Tibial nerve (tissue), 4 donors: ENCODE measurements around the gene RB1. TPM values are rescaled to one million over a fixed set of nuclear protein-coding genes. Genes with fewer than 3 reads are reported as not detected.

Experiments
- DNase-seq, 2 donors: peaks; one replicate each; pipeline ENCODE4 v3.0.0-alpha.2; 2019; ENCODE audit warnings: low spot score in 2 of 2
- H3K27ac ChIP-seq, 4 donors: fragments of 200-600 bp; sonication (generic) in 3 of 4; one replicate each; pipeline ENCODE4 v1.5.1; 2017 to 2019; ENCODE audit warnings: mild to moderate bottlenecking in 1 of 4
- H3K27me3 ChIP-seq, 2 donors: fragments of 200-600 bp; sonication (generic) in 1 of 2; one replicate each; pipeline versions ENCODE4 v1.5.1 to v1.6.0; 2017 to 2019
- H3K36me3 ChIP-seq, 3 donors: fragments of 200-600 bp; sonication (generic); one replicate each; pipeline ENCODE4 v1.5.1; 2018 to 2019
- H3K4me1 ChIP-seq, 4 donors: fragments of 200-600 bp; sonication (generic) in 3 of 4; one replicate each; pipeline ENCODE4 v1.5.1; 2017 to 2019
- H3K4me3 ChIP-seq, 4 donors: fragments of 200-600 bp; sonication (generic) in 3 of 4; one replicate each; pipeline ENCODE4 v1.5.1; 2017 to 2019; ENCODE audit warnings: mild to moderate bottlenecking in 1 of 4, moderate library complexity in 1 of 4
- H3K9me3 ChIP-seq, 4 donors: fragments of 200-600 bp; sonication (generic) in 3 of 4; one replicate each; pipeline ENCODE4 v1.5.1; 2017 to 2019
- CTCF ChIP-seq, 5 experiments: fragments of 200-600 bp in 3 of 5; fragments of 450-650 bp in 2 of 5; sonication (generic) in 3 of 5; IDR thresholded peaks; one replicate each; pipeline ENCODE4 v1.5.1; 2016 to 2019; ENCODE audit warnings: antibody characterized with exemption in 5 of 5, mild to moderate bottlenecking in 3 of 5, moderate library complexity in 2 of 5
- EP300 ChIP-seq, 2 donors: sonication (generic); formaldehyde crosslinking; IDR thresholded peaks; one replicate each; pipeline ENCODE4 v1.6.1; 2017; ENCODE audit warnings: antibody characterized with exemption in 2 of 2, mild to moderate bottlenecking in 1 of 2
- POLR2A ChIP-seq, 2 donors: fragments of 450-650 bp; IDR thresholded peaks; one replicate each; pipeline ENCODE4 v1.6.1; 2017; ENCODE audit warnings: antibody characterized with exemption in 2 of 2, mild to moderate bottlenecking in 2 of 2, moderate library complexity in 2 of 2
- WGBS, 2 donors: methylation state at CpG; one replicate each; pipeline ENCODE4 v1.1.5; 2018; 5-methylcytosine and 5-hydroxymethylcytosine counted together
- total RNA-seq, 4 donors: library from RNA; depleted of rRNA; stranded (reverse); fragments of >200 nt; gene quantifications; one replicate each; pipeline ENCODE4 v1.1.0, GENCODE V29; 2016

Gene RB1
- total RNA-seq, 4 donors from 2014 or later: 31.0 to 59.7 (median 45.1) TPM

GRCh38 chr13:48493851-48494250 lies 190.3 kb downstream of the RB1 start:
- Histone ChIP-seq H3K27me3 (no peaks in the 10 kb centered on the region), H3K36me3 (peaks cover 0 to 18% (median 0%) of the 10 kb centered on the region in 3 donors), H3K9me3 (no peaks in the 10 kb centered on the region), H3K4me3 (no peak overlapping the region), H3K4me1 (peaks cover 0 to 36% (median 10%) of the 10 kb centered on the region in 4 donors), H3K27ac (peak overlapping the region; percentile 2 to 80 (median 34))
- WGBS, 2 donors: 34 to 52% methylated on average over 2 of the region's 2 CpGs
- peak in 1 of 2 donors; percentile 18 for TF ChIP-seq EP300 (IDR thresholded peaks at IDR 0.05)
- no peak for TF ChIP-seq CTCF (IDR thresholded peaks at IDR 0.05)
- no peak for TF ChIP-seq POLR2A (IDR thresholded peaks at IDR 0.05)
- no peak for DNase-seq

- Histone ChIP-seq H3K27me3 (no peaks in the 10 kb centered on the region), H3K4me3 (no peak overlapping the region), H3K27ac (peak overlapping the region in 1 of 4 donors; percentile 67), H3K4me1 (peaks cover 0 to 36% (median 10%) of the 10 kb centered on the region in 4 donors), H3K36me3 (peaks cover 0 to 25% (median 0%) of the 10 kb centered on the region in 3 donors), H3K9me3 (no peaks in the 10 kb centered on the region)
- TF ChIP-seq CTCF (IDR thresholded peaks at IDR 0.05) (no peak), POLR2A (IDR thresholded peaks at IDR 0.05) (no peak), EP300 (IDR thresholded peaks at IDR 0.05) (no peak)
- WGBS, 2 donors: 78 to 90% methylated on average over 1 of the region's 1 CpG
- DNase-seq: no peak
Observed at GRCh38 chr13:48494874-48495273, 191.3 kb downstream of the RB1 start.

GRCh38 chr13:48496271-48497161 lies 193.0 kb downstream of the RB1 start:
- DNase-seq: no peak
- TF ChIP-seq CTCF (IDR thresholded peaks at IDR 0.05) (no peak), POLR2A (IDR thresholded peaks at IDR 0.05) (no peak), EP300 (IDR thresholded peaks at IDR 0.05) (no peak)
- H3K27ac ChIP-seq: no peak overlapping the region
- peaks cover 0 to 30% (median 0%) of the 10 kb centered on the region in 3 donors for H3K36me3 ChIP-seq
- 64 to 74% methylated on average over 7 of the region's 7 CpGs for WGBS, 2 donors
- H3K9me3 ChIP-seq: no peaks in the 10 kb centered on the region
- no peak overlapping the region for H3K4me3 ChIP-seq
- peaks cover 0 to 28% (median 8%) of the 10 kb centered on the region in 4 donors for H3K4me1 ChIP-seq
- H3K27me3 ChIP-seq: no peaks in the 10 kb centered on the region

GRCh38 chr13:48497669-48498068 lies 194.1 kb downstream of the RB1 start:
- DNase-seq: no peak
- Histone ChIP-seq H3K4me3 (no peak overlapping the region), H3K36me3 (peaks cover 0 to 38% (median 0%) of the 10 kb centered on the region in 3 donors), H3K9me3 (no peaks in the 10 kb centered on the region), H3K27me3 (no peaks in the 10 kb centered on the region), H3K27ac (peak overlapping the region in 1 of 4 donors; percentile 8), H3K4me1 (peaks cover 0 to 18% (median 6%) of the 10 kb centered on the region in 4 donors)
- TF ChIP-seq POLR2A (IDR thresholded peaks at IDR 0.05) (no peak), CTCF (IDR thresholded peaks at IDR 0.05) (no peak), EP300 (IDR thresholded peaks at IDR 0.05) (no peak)
- 71 to 74% methylated on average over 2 of the region's 2 CpGs for WGBS, 2 donors

- Histone ChIP-seq H3K27ac (peak overlapping the region in 2 of 4 donors; percentile 16 to 21), H3K4me1 (peaks cover 0 to 3% (median 0%) of the 10 kb centered on the region in 4 donors)
Observed at GRCh38 chr13:48500652-48501197, 197.2 kb downstream of the RB1 start.

More at GRCh38 chr13:48500652-48501197, 197.2 kb downstream of the RB1 start:
- Histone ChIP-seq H3K27me3 (no peaks in the 10 kb centered on the region), H3K36me3 (peaks cover 0 to 38% (median 0%) of the 10 kb centered on the region in 3 donors), H3K9me3 (no peaks in the 10 kb centered on the region), H3K4me3 (no peak overlapping the region)
- WGBS, 2 donors: 78 to 82% methylated on average over 4 of the region's 4 CpGs
- DNase-seq: no peak
- no peak for TF ChIP-seq POLR2A (IDR thresholded peaks at IDR 0.05)
- TF ChIP-seq EP300 (IDR thresholded peaks at IDR 0.05): peak in 1 of 2 donors; percentile 74
